Trophoblast cell (in vitro differentiated cells and primary cell): ENCODE results near the gene GRIN1.
"Not testable (repeated sequence)": the region's sequence is repeated elsewhere in the genome, so short reads cannot be mapped to it uniquely, and the experiment has no call there.

Source experiments
- DNase-seq, 2 donors: peaks; one replicate each; pipeline ENCODE4 v3.0.0-alpha.2; 2016
- H2AFZ ChIP-seq: 2 replicates; pipeline ENCODE4 v1.6.1; 2013; ENCODE audit warnings: low read length, moderate library complexity, mild to moderate bottlenecking; ENCODE audit not compliant: insufficient read depth, poor library complexity
- H2AK5ac ChIP-seq: 2 replicates; pipeline ENCODE4 v1.6.1; 2013; ENCODE audit warnings: mild to moderate bottlenecking, low read length
- H2BK120ac ChIP-seq: 2 replicates; pipeline ENCODE4 v1.6.1; 2013; ENCODE audit warnings: low read length, mild to moderate bottlenecking, moderate library complexity; ENCODE audit not compliant: insufficient read depth, poor library complexity
- H2BK12ac ChIP-seq: 2 replicates; pipeline ENCODE4 v1.6.1; 2013; ENCODE audit warnings: mild to moderate bottlenecking, low read length, moderate library complexity
- H2BK5ac ChIP-seq: 2 replicates; pipeline ENCODE4 v1.6.1; 2013; ENCODE audit warnings: low read length, low read depth, moderate library complexity, mild to moderate bottlenecking; ENCODE audit not compliant: poor library complexity
- H3K14ac ChIP-seq: 2 replicates; pipeline ENCODE4 v1.6.1; 2013; ENCODE audit warnings: mild to moderate bottlenecking, low read length
- H3K18ac ChIP-seq: 2 replicates; pipeline ENCODE4 v1.6.1; 2013; ENCODE audit warnings: mild to moderate bottlenecking, low read length
- H3K23ac ChIP-seq: 2 replicates; pipeline ENCODE4 v1.6.1; 2013; ENCODE audit warnings: low read length
- H3K27ac ChIP-seq: 2 replicates; pipeline ENCODE4 v1.5.1; 2013; ENCODE audit warnings: low read depth, mild to moderate bottlenecking, inconsistent platforms, low read length, moderate library complexity
- H3K27me3 ChIP-seq: 2 replicates; pipeline ENCODE4 v1.6.1; 2013; ENCODE audit warnings: inconsistent platforms, mild to moderate bottlenecking, low read length, moderate library complexity; ENCODE audit not compliant: insufficient read depth
- H3K36me3 ChIP-seq, 2 experiments: 1 replicate in 1 of 2; 2 replicates in 1 of 2; pipeline ENCODE4 v1.6.1; 2013; ENCODE audit warnings: low read length in 2 of 2, mild to moderate bottlenecking in 2 of 2, moderate library complexity in 1 of 2; ENCODE audit not compliant: insufficient read depth in 2 of 2, control insufficient read depth in 1 of 2
- H3K4ac ChIP-seq: 2 replicates; pipeline ENCODE4 v1.6.1; 2013; ENCODE audit warnings: low read depth, mild to moderate bottlenecking, low read length, moderate library complexity
- H3K4me1 ChIP-seq, 2 experiments: 1 replicate in 1 of 2; 2 replicates in 1 of 2; pipeline ENCODE4 v1.6.1; 2013; ENCODE audit warnings: low read length in 2 of 2, mild to moderate bottlenecking in 2 of 2, moderate library complexity in 1 of 2; ENCODE audit not compliant: insufficient read depth in 2 of 2, control insufficient read depth in 1 of 2
- H3K4me2 ChIP-seq: 2 replicates; pipeline ENCODE4 v1.6.1; 2013; ENCODE audit warnings: inconsistent platforms, mild to moderate bottlenecking, low read length, moderate library complexity
- H3K4me3 ChIP-seq: 2 replicates; pipeline ENCODE4 v1.5.1; 2013; ENCODE audit warnings: mild to moderate bottlenecking, low read depth, low read length, inconsistent platforms
- H3K79me1 ChIP-seq: one replicate; pipeline ENCODE4 v1.6.1; 2013; ENCODE audit warnings: low read length
- H3K79me2 ChIP-seq: 2 replicates; pipeline ENCODE4 v1.6.1; 2013; ENCODE audit warnings: low read length, mild to moderate bottlenecking; ENCODE audit not compliant: control insufficient read depth, insufficient read depth, poor library complexity
- H3K9ac ChIP-seq: 2 replicates; pipeline ENCODE4 v1.6.1; 2013; ENCODE audit warnings: mild to moderate bottlenecking, low read length
- H3K9me3 ChIP-seq: 2 replicates; pipeline ENCODE4 v1.6.1; 2013; ENCODE audit warnings: low read depth, mild to moderate bottlenecking, control low read depth, inconsistent platforms, low read length; ENCODE audit not compliant: insufficient read depth
- H4K12ac ChIP-seq: 2 replicates; pipeline ENCODE4 v1.6.1; 2013; ENCODE audit warnings: low read depth, mild to moderate bottlenecking, low read length, moderate library complexity
- H4K8ac ChIP-seq: 2 replicates; pipeline ENCODE4 v1.6.1; 2013; ENCODE audit warnings: low read depth, mild to moderate bottlenecking, low read length, moderate library complexity
- H4K91ac ChIP-seq: one replicate; pipeline ENCODE4 v1.6.1; 2013; ENCODE audit warnings: low read depth, mild to moderate bottlenecking, low read length, moderate library complexity
- WGBS: extraction: QIAGEN DNeasy Blood & Tissue Kit; methylation state at CpG from one replicate; pipeline ENCODE4 v1.1.7; 2013; ENCODE audit warnings: missing lambda C conversion rate; ENCODE audit not compliant: insufficient read length, insufficient coverage; ENCODE audit errors: extremely low coverage; 5-methylcytosine and 5-hydroxymethylcytosine counted together

The GRIN1 gene

DNA sequence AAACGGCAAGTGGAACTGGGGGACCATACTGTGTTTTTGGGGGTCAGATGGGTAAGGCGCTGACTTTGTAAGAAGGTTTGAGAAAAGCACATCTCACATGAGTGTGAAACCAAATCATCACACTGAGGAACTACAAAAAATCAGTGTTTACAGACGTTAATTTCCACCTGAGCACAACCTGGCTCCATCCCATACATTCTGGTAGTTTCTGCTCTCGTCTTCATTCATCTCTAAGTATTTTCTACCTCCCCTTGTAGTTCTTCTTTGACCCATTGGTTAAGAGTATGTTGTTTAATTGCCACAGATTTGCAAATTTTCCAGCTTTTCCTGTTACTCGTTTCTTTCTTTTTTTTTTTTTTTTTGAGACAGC is 15.5 kb upstream of the GRIN1 start:
- Histone ChIP-seq H3K79me2 (no peaks in the 10 kb centered on the region), H3K9ac (no peak overlapping the region), H2AK5ac (no peak overlapping the region), H3K4ac (no peak overlapping the region), H4K12ac (no peak overlapping the region), H4K91ac (no peak overlapping the region), H2AFZ (no peak overlapping the region), H3K79me1 (no peaks in the 10 kb centered on the region), H3K27ac (no peak overlapping the region), H3K27me3 (no peaks in the 10 kb centered on the region), H3K23ac (no peak overlapping the region), H3K14ac (no peak overlapping the region), H3K4me1 (peaks cover 0 to 2% of the 10 kb centered on the region in 2 experiments), H3K4me3 (no peak overlapping the region), H2BK12ac (no peak overlapping the region), H3K9me3 (peaks cover 3% of the 10 kb centered on the region), H3K4me2 (no peak overlapping the region), H3K18ac (no peak overlapping the region), H2BK5ac (no peak overlapping the region), H3K36me3 (no peaks in the 10 kb centered on the region), H4K8ac (no peak overlapping the region), H2BK120ac (no peak overlapping the region)
- WGBS: no CpG with 5 or more reads among the region's 5 CpGs
- no peak for DNase-seq

DNA sequence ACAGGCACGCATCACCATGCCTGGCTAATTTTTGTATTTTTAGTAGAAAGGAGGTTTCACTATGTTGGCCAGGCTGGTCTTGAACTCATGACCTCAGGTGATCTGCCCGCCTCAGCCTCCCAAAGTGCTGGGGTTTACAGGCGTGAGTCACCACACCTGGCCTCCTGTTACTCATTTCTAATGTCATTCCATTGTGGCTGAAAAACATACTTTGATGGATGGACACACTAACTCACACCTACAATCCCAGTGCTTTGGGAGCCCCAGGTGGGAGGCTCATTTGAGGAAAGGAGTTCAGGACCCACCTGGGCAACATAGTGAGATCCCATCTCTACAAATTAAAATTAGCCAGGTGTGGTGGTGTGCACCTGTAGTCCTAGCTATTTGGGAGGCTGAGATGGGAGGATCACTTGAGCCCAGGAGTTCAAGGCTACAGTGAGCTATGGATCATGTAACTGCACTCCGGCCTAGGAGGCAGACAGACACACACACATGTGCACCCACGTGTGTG is 14.9 kb upstream of the GRIN1 start:
- not testable (repeated sequence) for H4K8ac ChIP-seq
- no CpG with 5 or more reads among the region's 5 CpGs for WGBS

DNA sequence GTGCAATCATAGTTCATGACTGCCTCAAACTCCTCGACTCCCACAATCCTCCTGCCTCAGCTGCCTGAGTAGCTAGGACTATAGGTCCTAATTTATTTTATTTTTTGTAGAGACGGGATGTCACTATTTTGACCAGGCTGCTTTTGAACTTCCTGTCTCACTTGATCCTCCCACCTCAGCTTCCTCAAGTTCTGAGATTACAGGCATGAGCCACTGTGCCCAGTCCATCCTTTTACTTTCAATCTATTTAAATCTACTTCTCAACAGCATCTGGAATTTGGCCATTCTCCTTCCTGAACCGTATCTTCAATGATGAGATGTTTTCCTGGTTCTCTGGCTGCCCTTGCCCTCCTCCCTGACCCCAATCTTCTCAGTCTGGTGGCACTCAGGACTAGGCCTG is 12.2 kb upstream of the GRIN1 start:
- no peaks in the 10 kb centered on the region for H3K36me3 ChIP-seq

More for the DNA sequence above, 14.9 kb upstream of the GRIN1 start:
- not testable (repeated sequence) for H3K4me2 ChIP-seq, H3K79me2 ChIP-seq, H3K4ac ChIP-seq, H4K12ac ChIP-seq, H3K14ac ChIP-seq, H3K18ac ChIP-seq, H3K4me1 ChIP-seq, H3K4me3 ChIP-seq, H2AFZ ChIP-seq, H2BK120ac ChIP-seq, H3K27ac ChIP-seq, H3K23ac ChIP-seq, H3K36me3 ChIP-seq, H2BK5ac ChIP-seq, H2BK12ac ChIP-seq, H3K79me1 ChIP-seq, H2AK5ac ChIP-seq, H3K27me3 ChIP-seq, H3K9me3 ChIP-seq, H4K91ac ChIP-seq
- peak in 1 of 2 donors; percentile 14 for DNase-seq
- H3K9ac ChIP-seq: peak overlapping the region; percentile 40

DNA sequence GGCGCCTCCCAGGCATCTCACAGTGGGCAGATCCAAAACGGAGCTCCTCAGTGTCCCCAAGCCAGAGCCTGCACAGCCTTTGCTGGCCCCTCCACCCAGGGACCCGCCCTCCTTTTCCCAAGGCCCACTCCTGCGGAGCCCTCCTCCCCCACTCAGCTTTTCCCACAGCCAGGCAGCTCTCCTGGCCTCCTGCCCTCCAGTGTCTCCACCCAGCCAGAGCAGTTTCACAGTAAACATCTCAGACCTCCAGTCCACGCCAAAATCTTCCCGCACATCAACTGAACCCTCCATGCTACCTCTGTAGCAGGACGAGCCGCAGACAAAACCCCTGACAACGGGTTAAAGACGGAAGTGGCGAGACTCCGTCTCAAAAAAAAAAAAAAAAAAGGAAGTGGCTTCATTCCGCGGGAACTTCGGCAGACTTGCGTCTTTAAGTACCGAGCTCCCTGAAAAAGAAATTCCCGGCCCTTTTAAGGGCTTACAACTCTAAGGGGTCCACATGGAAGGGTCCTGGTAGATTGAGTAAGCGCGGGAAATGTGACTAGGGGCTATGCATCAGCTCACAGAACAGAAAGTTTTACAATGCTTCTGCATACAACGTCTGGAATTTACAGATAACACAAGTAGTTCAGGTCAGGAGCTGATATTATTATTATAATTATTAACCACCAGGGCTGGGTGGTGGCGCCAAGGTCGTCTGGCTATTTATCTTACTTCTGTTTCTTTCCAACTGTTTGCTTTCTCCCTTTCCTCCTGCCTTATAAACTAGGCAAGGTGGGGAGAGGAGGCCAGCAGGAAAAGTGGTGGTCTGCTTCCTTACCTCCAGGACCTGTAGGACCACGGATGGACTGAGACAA is 11.4 kb upstream of the GRIN1 start:
- no peak overlapping the region for H3K23ac ChIP-seq
- no peak overlapping the region for H2BK5ac ChIP-seq
- H3K79me2 ChIP-seq: peaks cover 11% of the 10 kb centered on the region

More for the DNA sequence above, 12.2 kb upstream of the GRIN1 start:
- peaks cover 9% of the 10 kb centered on the region for H3K79me1 ChIP-seq
- H3K4me3 ChIP-seq: no peak overlapping the region
- H3K4ac ChIP-seq: no peak overlapping the region
- H4K12ac ChIP-seq: no peak overlapping the region
- H2AK5ac ChIP-seq: no peak overlapping the region
- peaks cover 3% of the 10 kb centered on the region for H3K9me3 ChIP-seq
- H4K91ac ChIP-seq: no peak overlapping the region
- no peak overlapping the region for H3K9ac ChIP-seq
- H4K8ac ChIP-seq: no peak overlapping the region
- DNase-seq: no peak
- no peak overlapping the region for H2BK120ac ChIP-seq
- no peak overlapping the region for H3K14ac ChIP-seq
- peaks cover 10 to 11% of the 10 kb centered on the region in 2 experiments for H3K4me1 ChIP-seq
- H3K4me2 ChIP-seq: no peak overlapping the region
- no peak overlapping the region for H2AFZ ChIP-seq
- H2BK12ac ChIP-seq: no peak overlapping the region
- no peak overlapping the region for H3K23ac ChIP-seq
- WGBS: no CpG with 5 or more reads among the region's 3 CpGs
- peaks cover 11% of the 10 kb centered on the region for H3K79me2 ChIP-seq
- no peak overlapping the region for H3K27ac ChIP-seq
- no peak overlapping the region for H2BK5ac ChIP-seq
- no peaks in the 10 kb centered on the region for H3K27me3 ChIP-seq
- H3K18ac ChIP-seq: no peak overlapping the region

More for the DNA sequence above, 11.4 kb upstream of the GRIN1 start:
- H3K4me2 ChIP-seq: no peak overlapping the region
- H4K12ac ChIP-seq: no peak overlapping the region
- peaks cover 3% of the 10 kb centered on the region for H3K9me3 ChIP-seq
- H3K4ac ChIP-seq: no peak overlapping the region
- H3K4me1 ChIP-seq: peaks cover 10 to 11% of the 10 kb centered on the region in 2 experiments
- no peaks in the 10 kb centered on the region for H3K36me3 ChIP-seq
- H2BK12ac ChIP-seq: no peak overlapping the region
- DNase-seq: no peak
- H3K4me3 ChIP-seq: no peak overlapping the region
- H3K18ac ChIP-seq: no peak overlapping the region
- no peak overlapping the region for H2AFZ ChIP-seq
- no peak overlapping the region for H3K27ac ChIP-seq
- H3K9ac ChIP-seq: no peak overlapping the region
- no peak overlapping the region for H2BK120ac ChIP-seq
- H3K27me3 ChIP-seq: no peaks in the 10 kb centered on the region
- H2AK5ac ChIP-seq: no peak overlapping the region
- H3K79me1 ChIP-seq: peaks cover 9% of the 10 kb centered on the region
- H3K14ac ChIP-seq: no peak overlapping the region
- no peak overlapping the region for H4K8ac ChIP-seq
- WGBS: no CpG with 5 or more reads among the region's 24 CpGs
- no peak overlapping the region for H4K91ac ChIP-seq
